ENCODE measurements around the gene CDCA4.

DNA sequence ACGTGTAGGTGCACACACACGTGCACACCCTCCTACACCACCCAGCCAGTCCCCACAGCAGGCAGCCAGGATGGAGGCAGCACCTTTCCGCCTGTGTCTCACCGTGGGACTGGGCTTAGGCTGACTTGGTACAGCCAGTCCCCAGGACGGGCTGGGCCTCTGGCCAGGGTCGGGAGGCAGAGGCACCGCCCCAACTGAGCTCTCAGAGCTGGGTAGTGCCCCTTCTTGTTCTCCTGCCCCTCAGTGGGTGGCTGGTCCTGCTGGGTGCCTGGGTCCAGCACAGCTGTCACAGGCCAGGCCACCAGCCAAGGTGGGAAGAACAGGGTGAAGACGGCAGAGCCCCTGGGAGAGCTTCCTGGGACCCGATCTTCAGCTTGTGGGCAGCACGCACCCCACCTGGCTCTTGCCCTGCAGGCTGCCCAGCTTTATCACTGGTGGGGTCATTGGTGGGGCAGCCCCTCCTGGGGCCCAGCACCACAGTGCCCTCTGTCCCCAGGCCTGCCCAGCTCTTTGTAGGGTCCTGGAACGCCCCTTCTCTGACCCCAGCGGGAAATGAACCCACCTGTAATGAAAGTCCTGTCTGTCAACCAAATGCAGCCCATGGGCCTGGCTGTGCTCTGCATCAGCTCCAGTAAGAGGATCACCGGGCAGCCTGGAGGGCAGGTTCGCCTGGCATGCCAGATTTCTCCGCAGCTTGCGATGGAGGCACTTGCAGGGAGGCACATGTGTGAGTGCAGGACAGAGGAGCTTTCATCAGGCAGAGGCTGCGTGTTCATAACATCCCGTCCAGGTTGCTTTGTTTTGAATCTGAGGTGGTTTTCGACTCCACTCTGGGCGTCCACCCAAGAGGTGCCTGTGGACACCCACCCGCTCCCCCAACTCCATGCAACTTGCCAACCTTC is 14.7 kb downstream of the CDCA4 start:
- TF ChIP-seq, protein P1, sequence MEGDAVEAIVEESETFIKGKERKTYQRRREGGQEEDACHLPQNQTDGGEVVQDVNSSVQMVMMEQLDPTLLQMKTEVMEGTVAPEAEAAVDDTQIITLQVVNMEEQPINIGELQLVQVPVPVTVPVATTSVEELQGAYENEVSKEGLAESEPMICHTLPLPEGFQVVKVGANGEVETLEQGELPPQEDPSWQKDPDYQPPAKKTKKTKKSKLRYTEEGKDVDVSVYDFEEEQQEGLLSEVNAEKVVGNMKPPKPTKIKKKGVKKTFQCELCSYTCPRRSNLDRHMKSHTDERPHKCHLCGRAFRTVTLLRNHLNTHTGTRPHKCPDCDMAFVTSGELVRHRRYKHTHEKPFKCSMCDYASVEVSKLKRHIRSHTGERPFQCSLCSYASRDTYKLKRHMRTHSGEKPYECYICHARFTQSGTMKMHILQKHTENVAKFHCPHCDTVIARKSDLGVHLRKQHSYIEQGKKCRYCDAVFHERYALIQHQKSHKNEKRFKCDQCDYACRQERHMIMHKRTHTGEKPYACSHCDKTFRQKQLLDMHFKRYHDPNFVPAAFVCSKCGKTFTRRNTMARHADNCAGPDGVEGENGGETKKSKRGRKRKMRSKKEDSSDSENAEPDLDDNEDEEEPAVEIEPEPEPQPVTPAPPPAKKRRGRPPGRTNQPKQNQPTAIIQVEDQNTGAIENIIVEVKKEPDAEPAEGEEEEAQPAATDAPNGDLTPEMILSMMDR (IDR thresholded peaks at IDR 0.05), result no peak
- TF ChIP-seq POLR2AphosphoS5 (IDR thresholded peaks at IDR 0.05), result no peak
